NB4 (cell line): Measurements from ENCODE around the gene KSR2.

ENCODE experiments used
- CTCF ChIP-seq: IDR thresholded peaks from one replicate; pipeline ENCODE4 v1.5.1; 2012; ENCODE audit warnings: low read depth, low read length
- MAX ChIP-seq: IDR thresholded peaks from 2 replicates; pipeline ENCODE4 v1.6.1; 2011; ENCODE audit warnings: low read depth, low read length
- MYC ChIP-seq: IDR thresholded peaks from 2 replicates; pipeline ENCODE4 v1.6.1; 2011; ENCODE audit warnings: low read depth, low read length
- POLR2A ChIP-seq: IDR thresholded peaks from 2 replicates; pipeline ENCODE4 v1.6.1; 2011; ENCODE audit warnings: mild to moderate bottlenecking; ENCODE audit not compliant: insufficient read length; ENCODE audit errors: extremely low read depth

DNA sequence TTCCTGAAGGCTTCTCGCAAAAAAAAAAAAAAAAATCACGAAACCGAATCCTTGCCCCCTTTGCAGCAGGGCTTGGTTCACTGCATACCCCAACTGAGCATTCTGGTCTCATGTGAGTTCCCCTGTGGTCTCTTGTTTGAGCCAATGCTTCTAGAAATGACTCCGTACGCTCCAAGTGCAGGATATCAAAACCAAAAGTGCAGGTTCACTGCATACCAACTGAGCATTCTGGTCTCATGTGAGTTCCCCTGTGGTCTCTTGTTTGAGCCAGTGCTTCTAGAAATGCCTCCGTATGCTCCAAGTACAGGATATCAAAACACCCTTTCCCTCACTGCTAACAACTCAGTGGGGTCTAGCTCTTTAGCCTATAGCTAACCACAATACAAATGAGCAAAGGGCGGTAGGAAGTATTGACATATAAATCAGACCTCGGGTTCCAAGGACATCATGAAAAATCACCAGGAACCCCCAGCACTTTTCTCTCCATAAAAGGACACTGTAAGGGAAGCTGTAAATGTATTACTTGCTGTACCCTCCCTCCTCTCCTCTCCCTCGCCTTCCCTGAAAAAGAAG, 401.1 kb downstream of the KSR2 start:
- TF ChIP-seq MYC: no peak
- TF ChIP-seq CTCF: no peak
- TF ChIP-seq POLR2A: no peak
- TF ChIP-seq MAX: no peak
